BJ (cell line): Measurements from ENCODE around the gene MET. TPM values are rescaled to one million over a fixed set of nuclear protein-coding genes. Genes with fewer than 3 reads are reported as not detected.

ENCODE experiments used
- CTCF ChIA-PET: fragments of 350-600 bp; formaldehyde crosslinking; extraction: SDS; loops from one replicate; lab custom pipeline; 2021; ENCODE audit warnings: antibody characterized with exemption, inconsistent platforms; lab: Yijun Ruan, JAX
- POLR2A ChIA-PET: fragments of 300-600 bp; sonication (Branson Sonifier 250); formaldehyde crosslinking; extraction: SDS; loops from one replicate; lab custom pipeline; 2021; ENCODE audit warnings: antibody characterized with exemption; lab: Charles Lee
- DNase-seq: peaks from one replicate; pipeline ENCODE4 v3.0.0-alpha.2; 2011; ENCODE audit warnings: low read depth
- H3K27me3 ChIP-seq: 2 replicates; pipeline ENCODE4 v1.6.0; 2011; ENCODE audit warnings: low read length; ENCODE audit not compliant: control insufficient read depth, insufficient read depth
- H3K36me3 ChIP-seq: 2 replicates; pipeline ENCODE4 v1.5.1; 2011; ENCODE audit warnings: low read length; ENCODE audit not compliant: control insufficient read depth, insufficient read depth
- H3K4me3 ChIP-seq: 2 replicates; pipeline ENCODE4 v1.5.1; 2011; ENCODE audit warnings: low read depth, mild to moderate bottlenecking, control low read depth, low read length
- CTCF ChIP-seq: IDR thresholded peaks from 2 replicates; pipeline ENCODE4 v1.5.1; 2011; ENCODE audit warnings: low read depth, mild to moderate bottlenecking, control low read depth, inconsistent platforms, low read length, moderate library complexity; ENCODE audit not compliant: insufficient read depth
- polyA plus RNA-seq: library from polyadenylated mRNA; depleted of rRNA; stranded (reverse); fragments of >200 nt; gene quantifications from 2 replicates; pipeline ENCODE4 v1.2.3, GENCODE V29; 2011

Gene MET
- polyA plus RNA-seq, 1 experiment = 68.3 TPM

DNA sequence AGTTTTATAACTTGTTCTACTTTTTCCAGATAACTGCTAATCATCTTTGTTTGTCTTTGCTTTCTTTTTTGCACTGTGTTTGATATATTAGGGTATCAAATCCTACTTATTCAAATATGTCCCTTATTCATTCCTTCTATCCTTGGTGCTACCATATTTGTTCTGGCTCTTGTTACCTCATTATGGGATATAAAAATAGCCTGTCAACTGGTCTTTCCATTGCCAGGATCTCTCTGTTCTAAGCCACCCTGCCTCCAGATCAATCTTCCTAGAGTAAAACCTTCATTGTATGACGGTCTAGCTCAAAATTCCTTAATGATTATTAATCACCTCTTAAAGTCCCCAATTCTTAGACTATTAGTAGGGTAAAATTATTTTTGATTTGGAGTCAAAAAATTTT, 25.2 kb downstream of the MET start:
- H3K36me3 ChIP-seq = peaks cover 1% of the 10 kb centered on the region; the same call in 1 of the 2 replicates
- POLR2A ChIA-PET = no interaction called here
- no peak overlapping the region for H3K4me3 ChIP-seq
- no peak for DNase-seq
- no peak for TF ChIP-seq CTCF
- no peaks in the 10 kb centered on the region for H3K27me3 ChIP-seq
- CTCF ChIA-PET = no interaction called here

DNA sequence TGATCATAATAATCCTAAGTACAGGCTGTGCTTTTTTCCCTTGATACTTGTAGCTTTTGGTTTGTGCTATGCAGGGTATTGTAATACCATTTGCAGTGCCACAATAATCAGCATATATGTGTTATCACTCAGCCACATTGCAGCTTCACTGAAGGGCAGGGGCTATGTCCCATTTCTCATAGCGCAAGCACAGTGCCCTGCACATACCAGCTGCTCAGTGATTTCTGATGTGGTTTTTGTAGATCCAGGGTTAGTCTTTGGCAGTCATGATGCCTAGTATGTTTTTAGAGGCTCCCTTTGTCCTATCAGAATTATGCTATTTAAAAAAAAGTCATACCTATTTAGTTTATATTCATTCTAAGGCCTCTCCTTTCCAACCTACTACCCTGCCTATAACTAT, 25.8 kb downstream of the MET start:
- no peak overlapping the region for H3K4me3 ChIP-seq
- no peaks in the 10 kb centered on the region for H3K27me3 ChIP-seq
- H3K36me3 ChIP-seq = peaks cover 1% of the 10 kb centered on the region; the same call in 1 of the 2 replicates
- CTCF ChIA-PET = no interaction called here
- POLR2A ChIA-PET = no interaction called here
- no peak for DNase-seq
- TF ChIP-seq CTCF = no peak

- DNase-seq = no peak
- Histone ChIP-seq H3K27me3 (no peaks in the 10 kb centered on the region), H3K36me3 (peaks cover 1% of the 10 kb centered on the region; the same call in 1 of the 2 replicates), H3K4me3 (no peak overlapping the region)
- POLR2A ChIA-PET = no interaction called here
- CTCF ChIA-PET = no interaction called here
- TF ChIP-seq CTCF = no peak
These were observed 26.4 kb downstream of the MET start for GRCh38 chr7:116698396-116698795.

GRCh38 chr7:116698930-116699721, 27.1 kb downstream of the MET start:
- ChIA-PET CTCF (interaction anchor here (0.9 to 1.6 kb wide), 2 partner anchors 13 to 111 kb away, joined by 4 to 5 read pairs; no protein-coding TSS in a partner anchor), POLR2A (no interaction called here)
- no peak for DNase-seq
- H3K4me3 ChIP-seq = no peak overlapping the region
- peaks cover 1% of the 10 kb centered on the region; the same call in 1 of the 2 replicates for H3K36me3 ChIP-seq
- no peak for TF ChIP-seq CTCF
- H3K27me3 ChIP-seq = no peaks in the 10 kb centered on the region

DNA sequence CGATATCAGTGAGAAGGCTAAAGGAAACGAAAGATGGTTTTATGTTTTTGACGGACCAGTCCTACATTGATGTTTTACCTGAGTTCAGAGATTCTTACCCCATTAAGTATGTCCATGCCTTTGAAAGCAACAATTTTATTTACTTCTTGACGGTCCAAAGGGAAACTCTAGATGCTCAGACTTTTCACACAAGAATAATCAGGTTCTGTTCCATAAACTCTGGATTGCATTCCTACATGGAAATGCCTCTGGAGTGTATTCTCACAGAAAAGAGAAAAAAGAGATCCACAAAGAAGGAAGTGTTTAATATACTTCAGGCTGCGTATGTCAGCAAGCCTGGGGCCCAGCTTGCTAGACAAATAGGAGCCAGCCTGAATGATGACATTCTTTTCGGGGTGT, 27.7 kb downstream of the MET start:
- Histone ChIP-seq H3K4me3 (no peak overlapping the region), H3K27me3 (no peaks in the 10 kb centered on the region), H3K36me3 (peaks cover 1% of the 10 kb centered on the region; the same call in 1 of the 2 replicates)
- CTCF ChIA-PET = interaction anchor here (1.1 to 1.6 kb wide), 2 partner anchors 11 to 13 kb away, joined by 3 to 5 read pairs; no protein-coding TSS in a partner anchor
- no peak for TF ChIP-seq CTCF
- DNase-seq = no peak
- POLR2A ChIA-PET = no interaction called here
